GM21526 (cell line): ENCODE data around the gene TENT4A.

Experiments
- ATAC-seq: cut with Tn5 transposase; IDR thresholded peaks from one replicate; pipeline ENCODE4 v1.9.1; 2021; ENCODE audit warnings: moderate library complexity; ENCODE audit not compliant: unreplicated experiment, low FRiP score

The TENT4A gene

GRCh38 chr5:6790346-6790865, 77.2 kb downstream of the TENT4A start:
- ATAC-seq, result no peak

- no peak for ATAC-seq
These were observed 77.8 kb downstream of the TENT4A start for GRCh38 chr5:6791031-6791430.

- ATAC-seq, result no peak
These were observed 79.1 kb downstream of the TENT4A start for GRCh38 chr5:6792376-6792775.

GRCh38 chr5:6792911-6793471, 79.8 kb downstream of the TENT4A start:
- no peak for ATAC-seq

GRCh38 chr5:6801236-6801635, 88.0 kb downstream of the TENT4A start:
- ATAC-seq, result no peak

GRCh38 chr5:6803981-6804550, 90.8 kb downstream of the TENT4A start:
- no peak for ATAC-seq

- ATAC-seq, result no peak
These were observed 91.7 kb downstream of the TENT4A start for GRCh38 chr5:6804766-6805501.

GRCh38 chr5:6805841-6806240, 92.6 kb downstream of the TENT4A start:
- no peak for ATAC-seq
